Liver (tissue), 9 donors: Measurements from ENCODE around the gene GGNBP2. TPM values are rescaled to one million over a fixed set of nuclear protein-coding genes. Genes with fewer than 3 reads are reported as not detected.

Experiments
- DNase-seq: peaks from one replicate; pipeline ENCODE4 v3.0.0-alpha.2; 2017; ENCODE audit warnings: low spot score
- H3K27ac ChIP-seq, 2 donors: one replicate each; pipeline ENCODE4 v1.7.0; 2013; ENCODE audit warnings: inconsistent platforms in 2 of 2, low read length in 2 of 2, control low read depth in 1 of 2, low read depth in 1 of 2, mild to moderate bottlenecking in 1 of 2
- H3K27me3 ChIP-seq, 4 donors: one replicate each; pipeline versions ENCODE4 v1.6.1 to v1.7.0; 2013; ENCODE audit warnings: low read length in 3 of 4, inconsistent platforms in 1 of 4, mild to moderate bottlenecking in 1 of 4, moderate library complexity in 1 of 4; ENCODE audit not compliant: control insufficient read depth in 4 of 4, insufficient read depth in 4 of 4
- H3K36me3 ChIP-seq, 4 donors: one replicate each; pipeline versions ENCODE4 v1.6.1 to v1.7.0; 2013; ENCODE audit warnings: low read length in 3 of 4, mild to moderate bottlenecking in 3 of 4, low read depth in 1 of 4, moderate library complexity in 1 of 4; ENCODE audit not compliant: control insufficient read depth in 4 of 4, insufficient read depth in 3 of 4
- H3K4me1 ChIP-seq, 4 donors: one replicate each; pipeline versions ENCODE4 v1.6.1 to v1.7.0; 2013; ENCODE audit warnings: low read length in 3 of 4, mild to moderate bottlenecking in 3 of 4, moderate library complexity in 1 of 4; ENCODE audit not compliant: control insufficient read depth in 4 of 4, insufficient read depth in 4 of 4
- H3K4me3 ChIP-seq, 3 donors: one replicate each; pipeline versions ENCODE4 v1.6.1 to v1.7.0; 2013; ENCODE audit warnings: low read length in 3 of 3, control low read depth in 1 of 3, low read depth in 1 of 3, mild to moderate bottlenecking in 1 of 3
- H3K9ac ChIP-seq, 2 donors: one replicate each; pipeline ENCODE4 v1.7.0; 2013; ENCODE audit warnings: low read length in 2 of 2, mild to moderate bottlenecking in 2 of 2, moderate library complexity in 2 of 2, control low read depth in 1 of 2, low read depth in 1 of 2
- H3K9me3 ChIP-seq, 4 donors: one replicate each; pipeline versions ENCODE4 v1.6.1 to v1.7.0; 2013; ENCODE audit warnings: low read length in 3 of 4; ENCODE audit not compliant: control insufficient read depth in 4 of 4
- EGR1 ChIP-seq, 2 donors: IDR thresholded peaks; 2 replicates each; pipeline ENCODE4 v1.6.1; 2016 to 2018; ENCODE audit warnings: antibody characterized with exemption in 2 of 2, low read depth in 2 of 2
- FOXA1 ChIP-seq: IDR thresholded peaks from 2 replicates; pipeline ENCODE4 v1.6.1; 2016; ENCODE audit warnings: antibody characterized with exemption
- FOXA2 ChIP-seq: IDR thresholded peaks from 2 replicates; pipeline ENCODE4 v1.6.1; 2016; ENCODE audit warnings: antibody characterized with exemption
- GABPA ChIP-seq, 2 donors: IDR thresholded peaks in 1 of 2; conservative IDR thresholded peaks in 1 of 2; 2 replicates each; pipeline ENCODE4 v1.6.1; 2016; ENCODE audit warnings: antibody characterized with exemption in 2 of 2, mild to moderate bottlenecking in 1 of 2, moderate library complexity in 1 of 2
- HNF4A ChIP-seq, 2 donors: conservative IDR thresholded peaks; 2 replicates each; pipeline ENCODE4 v1.6.1; 2016; ENCODE audit warnings: antibody characterized with exemption in 2 of 2, mild to moderate bottlenecking in 2 of 2
- HNF4G ChIP-seq: IDR thresholded peaks from 2 replicates; pipeline ENCODE4 v1.6.1; 2016; ENCODE audit warnings: antibody characterized with exemption
- JUND ChIP-seq, 2 donors: IDR thresholded peaks; 2 replicates each; pipeline ENCODE4 v1.6.1; 2016; ENCODE audit warnings: antibody characterized with exemption in 2 of 2
- NR2F2 ChIP-seq: IDR thresholded peaks from 2 replicates; pipeline ENCODE4 v1.6.1; 2016; ENCODE audit warnings: antibody characterized with exemption
- RAD21 ChIP-seq, 2 donors: IDR thresholded peaks; 2 replicates each; pipeline ENCODE4 v1.6.1; 2016; ENCODE audit warnings: antibody characterized with exemption in 2 of 2, mild to moderate bottlenecking in 2 of 2
- RXRA ChIP-seq, 2 donors: IDR thresholded peaks; 2 replicates each; pipeline ENCODE4 v1.6.1; 2017 to 2018; ENCODE audit warnings: antibody characterized with exemption in 2 of 2, mild to moderate bottlenecking in 1 of 2
- SP1 ChIP-seq: IDR thresholded peaks from 2 replicates; pipeline ENCODE4 v1.6.1; 2018; ENCODE audit warnings: antibody characterized with exemption, mild to moderate bottlenecking
- TAF1 ChIP-seq: conservative IDR thresholded peaks from 2 replicates; pipeline ENCODE4 v1.6.1; 2016; ENCODE audit warnings: antibody characterized with exemption, mild to moderate bottlenecking
- YY1 ChIP-seq: IDR thresholded peaks from 2 replicates; pipeline ENCODE4 v1.6.1; 2016; ENCODE audit warnings: antibody characterized with exemption, mild to moderate bottlenecking
- WGBS: extraction: QIAGEN DNeasy Blood & Tissue Kit; methylation state at CpG from one replicate; pipeline ENCODE4 v1.1.7; 2013; 5-methylcytosine and 5-hydroxymethylcytosine counted together
- polyA plus RNA-seq, 2 donors: library from polyadenylated mRNA; stranded (reverse) in 1 of 2; unstranded in 1 of 2; fragments of 200-250 nt in 1 of 2; fragments of >200 nt in 1 of 2; fragmentation: Nextera tagmentation in 1 of 2; extraction: Ambion mirVana in 1 of 2; gene quantifications; one replicate each; pipeline versions ENCODE4 v1.2.1 to v1.2.3, GENCODE V29; 2013 to 2015
- total RNA-seq, 2 donors: library from RNA; depleted of rRNA; stranded (reverse); fragments of >200 nt; gene quantifications; one replicate each; pipeline ENCODE4 v1.2.3, GENCODE V29; 2014
- TF ChIP-seq, protein P1 (sequence below): fragments of 150-350 bp; IDR thresholded peaks from 2 replicates; pipeline ENCODE4 v1.5.1; 2017; ENCODE audit warnings: improper control_type of control experiment, low read depth, low read length; ENCODE audit not compliant: missing input control
- TF ChIP-seq, protein P2 (sequence below): IDR thresholded peaks from 2 replicates; pipeline ENCODE4 v1.6.1; 2016; ENCODE audit warnings: antibody characterized with exemption, mild to moderate bottlenecking
- TF ChIP-seq, protein P3 (sequence below): IDR thresholded peaks from 2 replicates; pipeline ENCODE4 v1.6.1; 2016; ENCODE audit warnings: antibody characterized with exemption
- TF ChIP-seq, protein P4 (sequence below): IDR thresholded peaks from 2 replicates; pipeline ENCODE4 v1.6.1; 2016; ENCODE audit warnings: antibody characterized with exemption
- TF ChIP-seq, protein P5 (sequence below): IDR thresholded peaks from 2 replicates; pipeline ENCODE4 v1.6.1; 2016; ENCODE audit warnings: antibody characterized with exemption
- donor health status: healthy.
- donor health status: healthy.
- donor health status: healthy.
- donor health status: healthy.
- donor health status: healthy.

The GGNBP2 gene
- total and polyA plus RNA-seq, 4 donors: 19.6 to 48.6 (median 34.3) TPM

DNA sequence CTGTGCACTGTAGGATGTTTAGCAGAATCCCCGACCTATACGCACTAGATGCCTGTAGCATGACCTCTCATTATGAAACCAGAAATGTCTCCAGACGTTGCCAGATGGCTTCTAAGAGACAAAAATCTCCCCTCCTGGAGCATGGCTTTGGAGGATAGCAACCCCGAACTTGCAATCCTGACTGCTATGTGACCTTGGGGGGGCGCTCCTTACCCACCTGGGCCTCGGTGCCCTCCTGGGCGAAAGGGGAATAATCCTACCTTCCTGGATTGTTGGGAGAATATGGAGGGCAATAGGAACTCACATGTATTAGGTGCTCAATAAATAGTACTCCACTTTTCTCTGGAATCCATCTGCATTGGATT lies 64.8 kb downstream of the GGNBP2 start:
- H3K4me1 ChIP-seq: no peaks in the 10 kb centered on the region
- WGBS: 87% methylated on average over 7 of the region's 7 CpGs
- no peak overlapping the region for H3K27ac ChIP-seq
- DNase-seq: no peak
- H3K4me3 ChIP-seq: no peak overlapping the region
- no peaks in the 10 kb centered on the region for H3K27me3 ChIP-seq
- no peak overlapping the region for H3K9ac ChIP-seq
- no peaks in the 10 kb centered on the region for H3K9me3 ChIP-seq
- no peaks in the 10 kb centered on the region for H3K36me3 ChIP-seq
- no peak for TF ChIP-seq GABPA (IDR thresholded peaks at IDR 0.05 in 1 of 2, conservative IDR thresholded peaks at IDR 0.05 in 1 of 2)
- TF ChIP-seq SP1: no peak
- no peak for TF ChIP-seq EGR1 (IDR thresholded peaks at IDR 0.05; ENCODE audit: low read depth in 2 of 2)

DNA sequence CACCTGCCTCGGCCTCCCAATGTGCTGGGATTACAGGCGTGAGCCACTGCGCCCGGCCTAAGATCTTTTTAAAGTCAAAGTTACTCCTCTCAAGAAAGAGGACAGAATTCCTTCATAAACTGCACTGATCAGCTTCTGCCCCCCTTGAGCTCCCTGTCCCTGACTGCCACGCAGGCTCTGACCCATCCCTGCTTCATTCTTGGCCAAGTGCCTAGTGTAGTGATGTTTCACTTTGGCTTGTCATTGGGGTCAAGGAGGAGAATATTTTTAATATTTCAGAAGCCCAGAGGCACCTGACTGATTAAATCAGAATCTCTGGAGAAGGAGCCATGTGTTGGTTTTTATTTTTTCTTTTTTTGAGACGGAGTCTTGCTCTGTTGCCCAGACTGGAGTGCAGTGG lies 65.8 kb downstream of the GGNBP2 start:
- Histone ChIP-seq H3K27me3 (no peaks in the 10 kb centered on the region), H3K36me3 (no peaks in the 10 kb centered on the region), H3K4me1 (no peaks in the 10 kb centered on the region), H3K9ac (no peak overlapping the region), H3K4me3 (no peak overlapping the region), H3K9me3 (no peaks in the 10 kb centered on the region), H3K27ac (no peak overlapping the region)
- WGBS: 84% methylated on average over 6 of the region's 6 CpGs
- TF ChIP-seq GABPA (IDR thresholded peaks at IDR 0.05 in 1 of 2, conservative IDR thresholded peaks at IDR 0.05 in 1 of 2) (no peak), TAF1 (no peak), RXRA (IDR thresholded peaks at IDR 0.05) (no peak), FOXA1 (no peak), EGR1 (IDR thresholded peaks at IDR 0.05; ENCODE audit: low read depth in 2 of 2) (no peak), YY1 (no peak), FOXA2 (no peak), SP1 (no peak), HNF4G (no peak), JUND (IDR thresholded peaks at IDR 0.05) (no peak), HNF4A (conservative IDR thresholded peaks at IDR 0.05) (no peak), NR2F2 (no peak), RAD21 (IDR thresholded peaks at IDR 0.05) (no peak)
- TF ChIP-seq, protein P1, sequence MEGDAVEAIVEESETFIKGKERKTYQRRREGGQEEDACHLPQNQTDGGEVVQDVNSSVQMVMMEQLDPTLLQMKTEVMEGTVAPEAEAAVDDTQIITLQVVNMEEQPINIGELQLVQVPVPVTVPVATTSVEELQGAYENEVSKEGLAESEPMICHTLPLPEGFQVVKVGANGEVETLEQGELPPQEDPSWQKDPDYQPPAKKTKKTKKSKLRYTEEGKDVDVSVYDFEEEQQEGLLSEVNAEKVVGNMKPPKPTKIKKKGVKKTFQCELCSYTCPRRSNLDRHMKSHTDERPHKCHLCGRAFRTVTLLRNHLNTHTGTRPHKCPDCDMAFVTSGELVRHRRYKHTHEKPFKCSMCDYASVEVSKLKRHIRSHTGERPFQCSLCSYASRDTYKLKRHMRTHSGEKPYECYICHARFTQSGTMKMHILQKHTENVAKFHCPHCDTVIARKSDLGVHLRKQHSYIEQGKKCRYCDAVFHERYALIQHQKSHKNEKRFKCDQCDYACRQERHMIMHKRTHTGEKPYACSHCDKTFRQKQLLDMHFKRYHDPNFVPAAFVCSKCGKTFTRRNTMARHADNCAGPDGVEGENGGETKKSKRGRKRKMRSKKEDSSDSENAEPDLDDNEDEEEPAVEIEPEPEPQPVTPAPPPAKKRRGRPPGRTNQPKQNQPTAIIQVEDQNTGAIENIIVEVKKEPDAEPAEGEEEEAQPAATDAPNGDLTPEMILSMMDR: no peak
- TF ChIP-seq, protein P2, sequence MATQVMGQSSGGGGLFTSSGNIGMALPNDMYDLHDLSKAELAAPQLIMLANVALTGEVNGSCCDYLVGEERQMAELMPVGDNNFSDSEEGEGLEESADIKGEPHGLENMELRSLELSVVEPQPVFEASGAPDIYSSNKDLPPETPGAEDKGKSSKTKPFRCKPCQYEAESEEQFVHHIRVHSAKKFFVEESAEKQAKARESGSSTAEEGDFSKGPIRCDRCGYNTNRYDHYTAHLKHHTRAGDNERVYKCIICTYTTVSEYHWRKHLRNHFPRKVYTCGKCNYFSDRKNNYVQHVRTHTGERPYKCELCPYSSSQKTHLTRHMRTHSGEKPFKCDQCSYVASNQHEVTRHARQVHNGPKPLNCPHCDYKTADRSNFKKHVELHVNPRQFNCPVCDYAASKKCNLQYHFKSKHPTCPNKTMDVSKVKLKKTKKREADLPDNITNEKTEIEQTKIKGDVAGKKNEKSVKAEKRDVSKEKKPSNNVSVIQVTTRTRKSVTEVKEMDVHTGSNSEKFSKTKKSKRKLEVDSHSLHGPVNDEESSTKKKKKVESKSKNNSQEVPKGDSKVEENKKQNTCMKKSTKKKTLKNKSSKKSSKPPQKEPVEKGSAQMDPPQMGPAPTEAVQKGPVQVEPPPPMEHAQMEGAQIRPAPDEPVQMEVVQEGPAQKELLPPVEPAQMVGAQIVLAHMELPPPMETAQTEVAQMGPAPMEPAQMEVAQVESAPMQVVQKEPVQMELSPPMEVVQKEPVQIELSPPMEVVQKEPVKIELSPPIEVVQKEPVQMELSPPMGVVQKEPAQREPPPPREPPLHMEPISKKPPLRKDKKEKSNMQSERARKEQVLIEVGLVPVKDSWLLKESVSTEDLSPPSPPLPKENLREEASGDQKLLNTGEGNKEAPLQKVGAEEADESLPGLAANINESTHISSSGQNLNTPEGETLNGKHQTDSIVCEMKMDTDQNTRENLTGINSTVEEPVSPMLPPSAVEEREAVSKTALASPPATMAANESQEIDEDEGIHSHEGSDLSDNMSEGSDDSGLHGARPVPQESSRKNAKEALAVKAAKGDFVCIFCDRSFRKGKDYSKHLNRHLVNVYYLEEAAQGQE: no peak
- TF ChIP-seq, protein P3, sequence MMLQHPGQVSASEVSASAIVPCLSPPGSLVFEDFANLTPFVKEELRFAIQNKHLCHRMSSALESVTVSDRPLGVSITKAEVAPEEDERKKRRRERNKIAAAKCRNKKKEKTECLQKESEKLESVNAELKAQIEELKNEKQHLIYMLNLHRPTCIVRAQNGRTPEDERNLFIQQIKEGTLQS: no peak
- TF ChIP-seq, protein P4, sequence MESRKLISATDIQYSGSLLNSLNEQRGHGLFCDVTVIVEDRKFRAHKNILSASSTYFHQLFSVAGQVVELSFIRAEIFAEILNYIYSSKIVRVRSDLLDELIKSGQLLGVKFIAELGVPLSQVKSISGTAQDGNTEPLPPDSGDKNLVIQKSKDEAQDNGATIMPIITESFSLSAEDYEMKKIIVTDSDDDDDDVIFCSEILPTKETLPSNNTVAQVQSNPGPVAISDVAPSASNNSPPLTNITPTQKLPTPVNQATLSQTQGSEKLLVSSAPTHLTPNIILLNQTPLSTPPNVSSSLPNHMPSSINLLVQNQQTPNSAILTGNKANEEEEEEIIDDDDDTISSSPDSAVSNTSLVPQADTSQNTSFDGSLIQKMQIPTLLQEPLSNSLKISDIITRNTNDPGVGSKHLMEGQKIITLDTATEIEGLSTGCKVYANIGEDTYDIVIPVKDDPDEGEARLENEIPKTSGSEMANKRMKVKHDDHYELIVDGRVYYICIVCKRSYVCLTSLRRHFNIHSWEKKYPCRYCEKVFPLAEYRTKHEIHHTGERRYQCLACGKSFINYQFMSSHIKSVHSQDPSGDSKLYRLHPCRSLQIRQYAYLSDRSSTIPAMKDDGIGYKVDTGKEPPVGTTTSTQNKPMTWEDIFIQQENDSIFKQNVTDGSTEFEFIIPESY: no peak
- TF ChIP-seq, protein P5, sequence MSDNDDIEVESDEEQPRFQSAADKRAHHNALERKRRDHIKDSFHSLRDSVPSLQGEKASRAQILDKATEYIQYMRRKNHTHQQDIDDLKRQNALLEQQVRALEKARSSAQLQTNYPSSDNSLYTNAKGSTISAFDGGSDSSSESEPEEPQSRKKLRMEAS: no peak
- no peak for DNase-seq
